Activated CD4-positive, alpha-beta T cell treated with anti-CD3 and anti-CD28 coated beads for 24 hours (primary cell): ENCODE measurements around the gene CYB5R3.
"Not testable (repeated sequence)": the region's sequence is repeated elsewhere in the genome, so short reads cannot be mapped to it uniquely, and the experiment has no call there.

Experiments
- DNase-seq, 2 donors: peaks; one replicate each; pipeline ENCODE4 v3.0.0-alpha.2; 2020; ENCODE audit warnings: low read depth in 2 of 2

Gene CYB5R3

DNA sequence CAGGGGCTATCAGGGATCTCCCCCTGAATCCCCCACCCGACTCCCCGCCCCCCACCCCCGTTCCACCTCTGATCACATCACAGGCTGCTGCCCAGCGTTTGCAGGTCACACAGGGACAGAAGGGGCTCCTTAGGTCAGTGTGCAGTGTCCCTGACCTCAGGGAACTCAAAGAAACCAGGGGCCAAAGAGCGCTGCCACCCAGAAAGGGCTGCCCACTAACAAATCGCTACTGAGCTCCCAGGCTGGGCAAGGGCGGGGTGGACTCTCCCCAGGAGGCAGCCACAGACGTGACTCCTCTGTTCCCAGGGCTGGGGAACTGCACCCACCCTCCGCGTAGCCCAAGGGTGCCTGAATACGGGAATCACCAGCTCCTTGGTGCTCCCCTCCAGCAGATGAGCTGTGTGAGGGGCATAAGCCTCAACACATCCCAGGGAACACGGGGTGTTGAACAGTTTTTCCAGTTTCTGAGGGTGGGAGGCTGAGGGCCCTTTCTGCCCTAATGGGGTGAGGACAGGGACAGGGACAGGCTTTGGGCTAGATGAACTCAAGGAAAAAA is 24.6 kb downstream of the CYB5R3 start:
- no peak for DNase-seq

DNA sequence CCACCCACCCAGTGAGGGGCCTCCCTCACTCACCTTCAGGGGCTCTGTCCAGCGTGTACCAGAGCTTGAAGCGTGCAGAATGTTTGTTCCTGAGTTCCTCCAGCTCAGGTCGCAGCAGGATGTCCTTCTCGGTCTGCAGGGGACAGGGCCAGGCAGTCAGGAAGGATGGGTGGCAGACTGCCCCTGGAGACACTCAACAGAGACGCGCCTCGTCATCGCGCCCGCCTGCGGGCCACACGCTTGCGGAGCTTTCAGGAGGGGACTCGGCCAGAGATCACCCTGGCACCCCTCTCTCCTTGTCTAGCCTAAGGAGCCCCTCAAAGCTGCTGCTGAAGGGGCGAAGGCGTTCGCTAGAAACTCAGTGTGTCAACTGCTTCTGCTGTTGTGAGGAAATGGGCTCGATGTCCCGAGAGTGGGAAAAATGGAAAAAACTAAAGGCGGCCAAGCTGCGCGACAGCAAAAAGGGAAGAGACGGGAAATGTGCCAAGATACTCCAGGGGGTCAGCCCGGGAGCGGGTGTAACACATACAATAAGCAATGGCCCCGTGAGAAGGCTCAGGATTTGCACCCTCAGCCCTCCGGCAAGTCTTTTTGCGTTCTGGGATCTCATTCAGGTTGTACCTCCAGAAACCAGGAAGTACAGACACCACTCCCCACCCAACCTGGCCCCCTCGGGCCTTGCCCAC is 25.3 kb downstream of the CYB5R3 start:
- no peak for DNase-seq

DNA sequence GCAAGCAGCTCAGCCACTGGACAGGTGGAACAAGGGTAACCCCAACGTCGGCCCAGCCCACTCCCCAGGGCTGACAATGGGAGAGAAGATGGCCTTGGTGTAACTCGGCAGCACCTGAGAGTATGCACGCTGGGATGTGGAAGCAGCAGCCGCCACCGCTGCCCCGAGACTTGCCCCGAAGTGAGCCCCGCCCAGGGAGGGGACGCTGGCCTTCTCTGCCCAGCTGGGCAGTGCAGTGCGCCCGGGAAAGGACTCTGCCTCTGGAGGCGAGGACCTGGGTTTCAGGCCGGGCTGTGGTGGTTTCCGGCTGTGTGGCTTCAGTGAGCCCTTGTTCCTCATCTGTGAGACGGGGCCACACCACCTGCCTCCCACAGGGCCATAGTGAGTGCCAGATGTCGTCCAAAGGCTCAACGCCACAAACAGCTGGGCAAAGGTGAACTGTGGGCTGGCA is 25.9 kb downstream of the CYB5R3 start:
- DNase-seq, result no peak

DNA sequence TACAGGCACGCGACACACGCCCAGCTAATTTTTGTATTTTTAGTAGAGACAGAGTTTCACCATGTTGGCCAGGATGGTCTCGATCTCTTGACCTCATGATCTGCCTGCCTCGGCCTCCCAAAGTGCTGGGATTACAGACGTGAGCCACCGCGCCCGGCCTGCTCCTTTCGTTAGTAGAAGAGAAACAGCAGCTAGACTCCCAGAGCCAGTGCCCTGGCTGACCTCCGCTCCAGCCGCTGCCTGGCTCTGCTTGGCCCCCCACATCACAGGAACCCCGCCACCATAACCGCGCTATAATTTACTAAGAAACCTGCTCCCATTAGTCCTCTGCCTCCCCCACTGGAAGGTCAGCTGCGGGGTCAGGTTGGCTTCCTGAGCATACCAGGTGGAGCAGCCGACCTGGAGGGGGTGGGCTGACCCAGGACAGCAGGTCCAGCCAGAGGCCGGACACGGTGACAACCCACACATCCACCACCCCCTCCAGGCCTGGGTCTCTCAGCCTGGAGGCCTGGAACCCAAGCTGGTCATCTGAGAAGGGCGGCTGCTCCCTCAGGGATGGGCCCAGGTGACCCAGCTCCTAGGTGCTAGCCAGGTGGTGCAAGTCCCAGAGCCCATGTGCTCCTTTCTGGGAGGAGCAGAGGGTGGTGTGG is 27.0 kb downstream of the CYB5R3 start:
- no peak for DNase-seq

DNA sequence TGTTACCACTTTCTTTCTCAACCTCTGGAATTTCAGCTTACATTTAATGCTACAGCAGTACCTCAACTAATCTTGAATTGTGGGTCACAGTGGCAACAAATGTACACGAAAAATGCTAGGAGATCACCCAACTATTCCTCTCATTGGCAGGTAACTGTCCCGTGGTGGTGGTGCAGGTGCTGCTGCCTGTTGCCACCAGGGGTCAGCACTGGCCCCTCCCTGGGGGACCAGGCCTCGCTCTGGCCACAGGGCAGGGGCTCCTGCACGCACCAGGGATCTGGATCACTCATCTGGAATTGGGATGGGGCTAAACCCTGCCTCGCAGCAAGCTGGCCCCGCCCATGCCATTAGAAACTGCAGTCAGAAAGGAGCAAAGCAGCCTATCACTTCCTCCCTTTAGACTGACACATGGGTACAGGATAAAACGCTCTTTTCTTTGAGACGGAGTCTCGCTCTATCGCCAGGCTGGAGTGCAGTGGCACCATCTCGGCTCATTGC is 27.6 kb downstream of the CYB5R3 start:
- DNase-seq, result peak; percentile 34 to 39

DNA sequence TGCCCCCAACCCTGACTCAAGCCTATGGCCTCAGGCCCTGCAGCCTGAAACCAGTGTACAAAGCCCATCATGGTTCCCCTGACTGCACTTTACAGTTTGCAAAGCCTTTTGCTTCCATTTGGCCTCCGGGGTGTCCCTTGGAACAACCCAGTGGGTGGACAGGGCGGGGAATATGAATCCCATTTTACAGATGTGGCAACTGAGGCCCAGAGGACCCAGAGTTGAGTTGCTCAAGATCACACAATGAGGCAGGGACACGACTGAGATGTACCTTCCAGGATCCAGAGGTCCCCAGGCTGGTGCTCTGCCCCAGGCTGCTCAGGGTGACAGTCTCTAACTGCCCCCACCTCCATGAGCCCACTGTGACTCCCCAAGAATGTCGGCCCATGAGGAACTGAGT is 29.1 kb downstream of the CYB5R3 start:
- DNase-seq, result no peak

DNA sequence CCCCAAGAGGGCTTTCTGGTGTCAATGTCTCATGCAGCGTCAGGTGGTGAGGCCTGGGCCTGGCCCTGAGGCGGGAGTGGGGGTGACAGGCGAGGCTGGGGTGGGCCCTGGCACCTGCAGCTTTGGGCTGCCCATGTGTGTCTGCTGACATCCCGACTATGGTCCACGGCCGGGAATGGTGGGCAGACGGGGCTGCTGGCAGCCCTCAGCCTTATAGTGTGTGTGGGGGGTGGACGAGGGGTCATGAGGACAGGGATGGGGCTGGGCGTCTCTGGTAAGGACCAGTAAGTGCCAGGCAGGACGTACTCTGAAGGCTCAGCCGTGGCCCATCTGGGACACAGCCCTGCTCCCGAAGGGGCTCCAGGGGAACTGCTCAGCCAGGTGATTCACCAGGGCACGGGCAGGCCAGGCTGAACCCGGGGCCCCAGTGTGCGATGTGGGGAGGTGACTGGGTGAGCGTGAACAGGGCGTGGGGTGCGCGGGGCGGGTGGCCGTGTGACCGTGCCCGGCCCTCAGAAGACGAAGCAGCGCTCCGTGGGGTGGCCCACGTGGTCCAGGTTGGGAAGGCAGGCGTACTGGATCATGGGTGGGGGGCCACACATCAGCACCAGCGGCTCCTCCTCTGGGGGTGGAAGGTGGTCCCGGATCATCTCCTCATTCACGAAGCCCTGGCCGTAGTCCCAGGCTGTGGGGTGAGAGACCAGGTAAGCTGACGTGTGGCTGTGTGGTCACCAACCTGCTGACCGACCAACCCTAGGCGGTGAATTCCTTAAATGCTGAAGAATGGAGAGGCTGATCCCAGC is 29.7 kb downstream of the CYB5R3 start:
- DNase-seq, result no peak

DNA sequence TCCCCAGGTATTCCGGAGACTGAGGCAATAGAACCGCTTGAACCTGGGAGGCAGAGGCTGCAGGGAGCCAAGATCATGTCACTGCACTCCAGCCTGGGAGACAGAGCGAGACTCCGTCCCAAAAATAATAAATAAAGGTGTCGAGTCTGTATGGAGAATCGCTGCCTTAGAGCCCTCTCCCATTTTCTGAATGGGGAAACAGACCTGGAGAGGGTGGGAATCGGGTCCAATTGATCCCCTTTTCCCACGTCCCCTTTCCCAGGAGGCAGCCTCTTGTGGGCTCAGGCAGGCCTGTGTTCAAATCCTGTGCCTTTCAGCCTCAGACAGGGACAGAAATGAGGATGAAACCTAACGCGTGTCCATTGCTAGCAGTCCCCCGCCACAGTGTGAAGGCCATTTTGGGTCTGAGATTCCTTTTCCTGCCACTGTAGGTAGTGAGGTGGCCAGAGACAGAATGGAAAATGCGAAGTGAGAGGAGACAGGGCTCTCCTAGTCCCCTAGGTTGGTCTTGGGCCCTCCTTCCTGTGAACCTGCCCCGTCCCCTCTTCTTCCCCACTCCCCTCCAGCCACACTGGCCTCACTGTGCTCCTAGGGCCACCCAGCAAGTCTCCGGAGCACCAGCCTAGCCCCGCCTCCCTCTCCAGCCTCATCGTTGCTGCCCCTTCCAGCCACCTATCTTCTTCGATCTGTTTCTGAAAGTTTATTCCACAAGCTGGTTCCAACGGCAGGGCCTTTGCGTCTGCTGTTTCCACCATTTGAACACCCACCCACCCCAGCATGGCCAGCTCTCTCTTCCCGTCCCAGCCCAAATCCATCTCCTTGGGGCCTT is 31.8 kb downstream of the CYB5R3 start:
- DNase-seq, result no peak

DNA sequence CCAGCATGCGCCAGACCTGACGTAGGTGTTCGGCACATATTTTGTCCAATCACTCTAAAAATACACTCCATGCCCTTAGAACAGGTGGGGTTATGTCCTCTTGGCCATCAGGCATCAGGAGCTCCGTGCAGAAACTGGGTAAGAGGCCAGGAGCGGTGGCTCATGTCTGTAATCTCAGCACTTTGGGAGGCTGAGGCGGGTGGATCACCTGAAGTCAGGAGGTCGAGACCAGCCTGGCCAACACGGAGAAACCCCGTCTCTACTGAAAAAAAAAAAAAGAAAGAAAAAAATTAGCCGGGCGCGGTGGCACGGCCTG is 33.4 kb downstream of the CYB5R3 start:
- DNase-seq, result not testable (repeated sequence)

DNA sequence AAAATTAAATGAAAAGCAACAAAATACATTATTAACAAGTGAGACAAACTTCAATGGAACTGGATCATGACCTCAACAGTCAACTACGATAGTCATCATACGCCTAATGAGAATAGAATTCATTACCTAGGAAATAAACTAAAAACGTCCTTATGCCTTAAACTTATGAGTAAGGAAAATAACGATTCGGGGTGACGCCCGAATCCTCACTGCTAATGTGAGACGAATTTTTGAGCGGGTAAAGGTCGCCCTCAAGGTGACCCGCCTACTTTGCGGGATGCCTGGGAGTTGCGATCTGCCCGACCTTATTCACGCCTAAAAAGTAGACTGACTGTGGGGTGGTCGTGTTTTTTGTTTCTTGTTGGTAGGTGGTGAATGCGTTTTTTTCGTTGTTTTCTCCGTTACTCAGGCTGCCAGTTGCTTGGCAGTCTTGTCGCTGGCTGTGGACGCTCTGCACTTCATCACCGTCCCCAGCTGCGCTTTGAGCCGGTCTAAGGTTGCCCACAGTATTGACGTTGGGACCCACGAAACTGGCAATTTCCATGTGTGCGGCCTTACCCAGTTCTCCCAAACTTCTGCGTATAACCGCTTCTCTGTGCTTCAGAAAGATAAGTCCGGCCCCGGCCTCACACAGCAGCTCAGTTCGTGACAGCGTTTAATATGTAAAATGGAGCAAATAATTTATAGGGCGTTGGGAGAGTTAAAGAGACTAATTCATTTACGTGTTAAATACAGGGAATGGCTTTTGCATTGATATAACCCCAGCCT is 33.9 kb downstream of the CYB5R3 start:
- DNase-seq, result peak; percentile 82 to 83

DNA sequence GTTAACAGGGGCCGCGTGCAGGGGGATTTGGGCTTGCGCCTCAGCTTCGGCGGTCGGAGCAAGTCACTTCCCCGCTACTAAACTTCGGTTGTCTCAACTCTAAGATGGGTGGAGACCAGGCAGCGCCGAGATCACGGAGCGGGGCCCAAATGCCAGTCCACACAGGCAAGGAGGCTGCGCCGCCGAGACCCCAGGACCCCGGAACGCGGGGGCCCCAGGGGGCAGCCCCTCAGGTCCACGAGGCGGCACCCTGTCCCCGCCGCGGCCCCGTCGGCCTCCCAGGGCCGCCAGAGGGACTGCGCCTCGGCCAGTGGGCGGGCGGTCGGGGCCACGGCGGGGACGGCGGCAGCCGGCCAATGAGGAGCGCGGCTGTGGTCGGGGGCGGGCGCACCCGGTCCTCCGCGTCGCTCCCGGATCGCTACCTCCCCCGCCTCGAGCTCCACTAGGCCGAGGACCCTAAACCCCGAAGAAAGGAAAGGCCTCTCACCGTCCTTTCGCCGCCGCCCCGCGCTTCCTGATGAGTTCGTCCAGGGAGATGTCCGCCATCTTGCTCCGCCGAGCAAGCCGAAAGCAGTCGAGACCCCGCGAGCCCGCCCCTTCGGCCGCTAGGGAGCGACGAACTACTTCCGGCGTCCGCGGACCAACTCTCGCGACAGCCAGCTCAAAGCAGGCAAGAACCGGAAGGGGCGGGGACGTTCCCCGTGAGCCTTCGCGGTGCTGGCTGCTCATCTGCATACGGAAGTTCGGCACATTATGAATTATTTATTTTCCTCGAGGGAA is 34.7 kb downstream of the CYB5R3 start, which contains the start of gene POLDIP3:
Gene POLDIP3 (minus strand): TSS at position 572 of the 780 bp plus-strand sequence. CDS start 26 bp downstream, at position 546.
- peak; percentile 98 for DNase-seq

DNA sequence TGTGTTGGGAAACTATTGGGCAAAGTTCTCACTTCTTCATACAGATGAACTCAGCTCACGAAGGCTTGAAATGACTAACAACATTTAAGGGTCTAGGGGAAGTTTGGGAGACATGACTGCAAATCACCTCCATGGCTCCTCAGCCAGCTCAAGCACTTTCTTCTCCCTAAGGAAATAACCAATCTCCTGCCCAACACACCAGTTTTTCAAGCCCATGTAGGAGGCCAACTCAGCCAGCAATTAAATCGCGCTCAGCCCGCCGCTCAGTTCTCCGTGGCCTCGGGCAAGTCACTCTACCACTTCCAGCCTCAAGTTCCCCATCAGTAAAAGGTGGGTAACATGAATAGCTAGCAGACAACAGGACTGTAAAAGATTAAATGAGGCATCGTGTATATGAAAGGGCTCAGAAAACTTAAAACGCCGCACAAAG is 35.3 kb downstream of the CYB5R3 start:
- DNase-seq, result no peak

DNA sequence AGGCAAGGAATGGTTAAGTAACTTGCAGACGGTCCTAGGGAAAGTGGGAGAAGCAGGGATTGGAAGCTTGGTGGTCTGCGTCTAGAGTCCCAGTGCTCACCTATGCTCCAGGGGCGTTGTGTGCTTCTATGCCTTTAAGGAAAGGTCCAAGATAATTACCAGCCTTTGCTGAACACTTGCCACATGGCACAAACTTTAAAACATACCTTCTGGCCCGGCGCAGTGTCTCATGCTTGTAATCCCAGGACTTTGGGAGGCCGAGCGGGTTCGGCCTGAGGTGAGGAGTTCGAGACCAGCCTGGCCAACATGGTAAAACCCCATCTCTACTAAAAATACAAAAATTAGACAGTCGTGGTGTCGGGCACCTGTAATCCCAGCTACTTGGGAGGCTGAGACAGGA is 36.9 kb downstream of the CYB5R3 start:
- no peak for DNase-seq

DNA sequence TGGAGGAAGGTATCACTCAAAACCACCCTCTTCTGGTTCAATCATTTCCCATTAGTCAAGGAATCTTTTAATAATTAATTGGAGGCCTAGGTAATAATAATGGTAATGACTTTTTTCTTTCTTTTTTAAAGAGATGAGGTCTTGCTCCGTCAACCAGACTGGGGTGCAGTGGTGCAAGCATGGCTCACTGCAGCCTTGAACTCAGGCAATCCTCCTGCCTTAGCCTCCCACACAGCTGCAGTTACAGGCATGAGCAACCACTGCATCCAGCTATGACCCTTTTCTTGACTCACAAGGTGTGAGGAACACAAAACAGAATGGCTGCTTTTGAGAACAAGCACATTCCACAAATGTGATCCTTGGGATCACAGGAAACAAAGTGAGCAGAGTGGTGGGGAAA is 38.1 kb downstream of the CYB5R3 start:
- DNase-seq, result no peak

DNA sequence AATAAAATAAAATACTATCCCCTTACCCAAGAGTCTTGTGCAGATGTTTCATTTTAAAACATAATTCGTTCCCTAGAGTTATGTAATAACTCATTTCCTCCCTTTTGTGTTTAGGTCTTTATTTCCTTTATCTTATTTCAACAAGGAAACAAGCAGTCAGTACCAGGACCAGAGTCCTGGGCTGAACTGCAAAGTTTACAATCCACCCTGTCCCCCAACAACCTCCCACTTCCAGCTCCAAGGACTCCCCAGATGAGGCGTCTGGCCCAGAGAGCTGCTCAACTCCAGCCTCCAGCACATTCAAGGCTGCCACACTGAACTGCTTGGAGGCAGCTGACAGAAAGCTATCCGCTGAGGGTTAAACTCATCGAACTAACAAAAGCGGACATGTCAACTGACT is 39.0 kb downstream of the CYB5R3 start:
- no peak for DNase-seq

DNA sequence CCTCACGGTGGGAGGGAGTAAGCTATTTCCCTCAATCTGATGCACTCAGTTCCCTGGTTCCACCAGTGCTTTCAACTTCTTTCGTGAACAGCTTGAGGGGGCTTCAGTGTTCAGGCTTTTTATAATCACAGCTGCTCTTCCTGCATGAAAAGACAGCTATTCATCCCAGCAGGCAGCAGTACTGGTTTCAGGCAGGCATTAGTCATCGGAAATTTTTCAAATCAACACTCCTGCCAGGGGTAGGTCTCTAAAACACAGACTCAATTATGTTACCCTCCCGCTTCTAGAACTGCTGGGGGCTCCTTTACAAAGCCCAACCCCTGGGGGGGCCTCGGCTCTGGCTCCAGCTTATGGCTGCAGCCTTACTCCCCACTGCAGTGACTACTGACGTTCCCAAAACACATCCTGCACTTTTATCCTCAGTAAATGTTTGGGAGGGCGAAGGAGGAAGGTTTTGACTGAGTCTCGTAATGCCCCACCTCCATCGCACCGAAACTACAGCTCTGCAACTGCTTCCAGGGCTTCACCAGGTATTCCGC is 40.3 kb downstream of the CYB5R3 start:
- DNase-seq, result no peak

DNA sequence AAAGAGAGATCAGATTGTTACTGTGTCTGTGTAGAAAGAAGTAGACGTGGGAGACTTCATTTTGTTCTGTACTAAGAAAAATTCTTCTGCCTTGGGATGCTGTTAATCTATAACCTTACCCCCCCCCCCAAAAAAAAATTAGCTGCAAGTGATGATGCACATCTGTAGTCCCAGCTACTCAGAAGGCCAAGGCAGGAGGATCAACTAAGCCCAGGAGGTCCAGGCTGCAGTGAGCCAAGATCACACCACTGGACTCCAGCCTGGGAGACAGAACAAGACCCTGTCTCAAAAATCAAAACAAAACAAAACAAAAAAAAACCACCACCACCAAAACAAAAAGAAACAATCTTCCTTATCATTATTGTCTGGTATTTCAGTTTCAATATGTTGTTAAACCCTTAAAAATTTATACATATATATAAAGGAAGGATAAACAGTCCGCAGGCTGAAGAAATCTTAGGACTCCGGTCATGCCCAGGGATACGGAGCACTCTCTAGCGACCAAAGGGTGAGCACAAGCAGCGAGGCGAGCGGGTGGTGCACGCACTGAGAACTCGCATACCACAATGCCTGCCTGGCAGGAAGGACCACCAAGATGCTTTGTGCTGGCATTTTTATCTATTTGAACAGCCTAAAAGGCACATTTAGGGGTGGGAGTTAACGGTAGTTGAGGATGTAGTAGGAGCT is 40.9 kb downstream of the CYB5R3 start:
- no peak for DNase-seq

DNA sequence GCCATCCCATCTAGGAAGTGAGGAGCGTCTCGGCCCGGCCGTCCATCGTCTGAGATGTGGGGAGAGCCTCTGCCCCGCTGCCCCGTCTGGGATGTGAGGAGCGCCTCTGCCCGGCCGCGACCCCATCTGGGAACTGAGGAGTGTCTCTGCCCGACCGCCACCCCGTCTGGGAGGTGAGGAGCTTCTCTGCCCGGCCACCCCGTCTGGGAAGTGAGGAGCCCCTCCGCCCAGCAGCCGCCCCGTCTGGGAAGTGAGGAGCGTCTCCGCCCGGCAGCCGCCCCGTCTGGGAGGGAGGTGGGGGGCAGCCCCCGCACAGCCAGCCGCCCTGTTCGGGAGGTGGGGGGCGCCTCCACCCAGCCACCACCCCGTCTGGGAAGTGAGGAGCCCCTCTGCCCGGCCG is 41.6 kb downstream of the CYB5R3 start:
- not testable (repeated sequence) for DNase-seq

DNA sequence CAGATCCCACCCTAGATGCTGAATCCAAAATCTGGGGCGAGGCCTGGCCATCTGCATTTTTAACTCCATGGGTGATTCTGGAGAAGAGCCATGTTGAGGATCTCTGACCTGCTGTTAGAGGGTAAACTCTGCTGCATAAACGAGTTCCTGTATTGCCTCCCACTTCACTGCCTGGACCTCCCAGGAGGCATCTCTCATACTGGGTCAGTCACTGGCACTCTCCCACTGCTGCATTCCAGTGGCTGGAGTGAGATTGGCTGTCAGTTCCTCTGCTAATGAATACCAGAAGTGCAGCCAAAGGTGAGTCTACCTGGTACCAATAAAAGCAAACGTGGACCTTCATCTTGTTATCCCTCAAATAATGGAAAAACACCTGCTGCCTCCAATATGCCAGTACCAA is 44.8 kb downstream of the CYB5R3 start:
- DNase-seq, result no peak
